HK-2 (cell line): ENCODE measurements around the gene SRXN1.
"Not testable (repeated sequence)": the region's sequence is repeated elsewhere in the genome, so short reads cannot be mapped to it uniquely, and the experiment has no call there.

Source experiments
- DNase-seq: peaks from one replicate; pipeline ENCODE4 v3.0.0-alpha.2; 2018; ENCODE audit not compliant: unreplicated experiment

Gene SRXN1

DNA sequence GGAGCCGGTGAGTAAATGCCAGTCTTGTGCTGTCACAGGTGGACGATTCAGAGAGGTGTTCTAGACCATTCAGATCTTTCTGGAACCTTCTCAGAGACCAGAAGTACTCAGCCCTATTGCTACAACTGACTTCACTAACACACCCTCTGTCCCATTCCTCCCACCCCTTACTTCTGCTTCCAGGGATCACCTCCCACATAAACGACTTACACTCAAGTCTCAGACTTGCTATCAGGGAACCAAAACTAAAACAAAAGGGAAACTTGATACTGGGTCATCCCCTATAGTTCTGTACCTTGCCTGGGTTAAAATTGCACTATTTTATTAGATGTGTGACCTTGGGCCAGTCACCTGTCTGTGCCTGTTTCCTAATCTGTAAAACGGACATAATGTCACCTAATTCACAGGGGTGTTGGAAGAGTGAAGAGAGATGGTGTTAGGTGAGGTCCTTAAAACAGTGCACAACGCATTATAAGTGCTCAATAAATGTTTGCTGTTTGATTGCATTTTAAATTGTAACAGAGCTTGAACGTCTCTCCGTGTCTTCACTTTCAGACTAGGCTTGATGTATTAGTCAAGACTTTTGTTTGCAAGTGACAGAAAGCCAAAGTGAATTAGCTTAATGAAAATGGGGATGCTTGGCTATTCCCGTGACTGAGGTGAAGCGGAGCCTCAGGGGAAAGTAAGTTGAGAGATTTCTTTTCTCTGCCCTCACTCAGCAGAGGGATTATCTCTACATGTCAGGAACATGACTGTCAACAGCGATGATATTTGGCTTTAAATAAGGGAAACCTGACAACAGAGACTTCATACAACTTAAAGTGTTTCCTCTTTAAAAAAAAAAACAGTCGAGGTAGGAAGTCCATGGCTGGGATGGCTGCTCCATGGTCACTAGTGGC lies 3.0 kb upstream of the SRXN1 start:
- DNase-seq, result no peak

DNA sequence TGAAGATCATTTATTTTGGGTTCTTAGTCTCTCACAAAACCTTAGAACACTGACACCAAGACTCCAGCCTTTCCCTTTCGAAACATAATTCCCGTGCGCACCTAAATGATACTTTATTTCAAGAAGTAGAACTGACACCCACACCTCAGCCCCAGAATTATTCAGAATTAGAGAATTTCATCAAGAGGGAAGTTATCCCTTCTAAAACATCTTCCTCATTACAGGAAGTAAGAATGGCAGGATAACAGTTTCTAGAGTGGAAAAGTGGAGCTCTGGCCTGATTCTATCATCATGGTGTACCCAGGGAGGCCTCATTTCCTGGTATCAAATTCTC lies 1.4 kb upstream of the SRXN1 start:
- no peak for DNase-seq

DNA sequence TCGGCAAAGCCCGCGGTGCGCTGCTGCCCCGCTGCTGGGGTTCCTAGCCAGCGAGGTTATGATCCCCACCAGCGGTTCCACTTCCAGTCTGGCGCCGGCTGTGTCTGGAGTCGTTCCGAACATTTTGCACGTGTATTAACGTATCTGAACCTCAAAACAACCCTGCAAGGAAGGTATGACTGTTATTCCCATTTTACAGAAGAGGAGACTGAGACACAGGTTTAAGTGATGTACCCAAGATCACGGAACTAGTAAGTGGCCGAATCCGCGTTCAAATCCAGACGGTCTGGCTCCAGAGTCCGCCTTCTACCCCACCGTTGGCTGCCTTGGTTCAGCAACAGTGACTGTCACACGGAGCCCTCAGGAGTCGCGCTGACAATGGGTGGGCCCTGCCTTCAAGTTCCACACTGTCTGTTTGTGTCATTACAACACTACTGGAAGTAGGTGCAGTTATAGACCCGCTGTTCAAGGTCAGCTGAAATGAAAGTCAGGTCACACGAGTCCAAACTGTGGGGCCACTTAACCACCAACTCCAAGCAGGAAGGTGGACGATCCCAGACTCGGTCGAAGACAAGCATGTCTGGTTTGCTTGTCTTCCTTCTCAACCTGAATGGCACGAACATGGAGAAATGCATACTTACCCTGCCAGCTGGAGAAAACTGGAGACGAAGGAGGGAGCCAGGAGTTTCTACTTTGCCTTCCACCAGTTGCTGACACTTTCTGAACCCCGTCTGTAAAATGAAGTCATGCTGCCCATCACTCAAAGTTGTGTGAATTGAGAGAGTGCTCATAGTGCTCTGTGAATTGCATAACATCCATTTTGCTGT lies 803 bp upstream of the SRXN1 start:
- no peak for DNase-seq

DNA sequence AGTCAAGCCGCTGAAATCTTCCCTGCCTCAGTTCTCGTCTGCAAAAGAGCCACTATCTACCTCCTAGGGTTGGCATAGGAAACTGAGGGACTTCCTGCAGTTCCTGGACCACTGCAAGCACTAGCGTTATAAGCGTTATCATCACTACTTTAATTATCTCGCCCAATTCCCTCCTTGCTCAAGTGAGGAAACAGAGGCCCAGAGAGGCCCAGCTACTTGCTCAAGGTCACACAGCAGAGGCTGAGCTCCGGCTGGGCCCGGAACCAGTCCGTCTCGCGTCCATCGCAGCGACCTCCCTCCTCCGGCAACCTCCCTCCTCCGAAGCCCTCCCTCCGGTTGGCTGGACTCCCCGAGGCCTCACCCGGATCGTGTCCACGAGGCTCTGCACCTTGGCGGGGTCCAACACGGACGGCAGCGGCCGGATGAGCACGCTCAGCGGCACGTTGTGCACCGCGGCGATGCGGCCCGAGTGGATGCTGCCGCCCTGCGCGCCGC lies 338 bp downstream of the SRXN1 start:
- DNase-seq, result peak; percentile 58

DNA sequence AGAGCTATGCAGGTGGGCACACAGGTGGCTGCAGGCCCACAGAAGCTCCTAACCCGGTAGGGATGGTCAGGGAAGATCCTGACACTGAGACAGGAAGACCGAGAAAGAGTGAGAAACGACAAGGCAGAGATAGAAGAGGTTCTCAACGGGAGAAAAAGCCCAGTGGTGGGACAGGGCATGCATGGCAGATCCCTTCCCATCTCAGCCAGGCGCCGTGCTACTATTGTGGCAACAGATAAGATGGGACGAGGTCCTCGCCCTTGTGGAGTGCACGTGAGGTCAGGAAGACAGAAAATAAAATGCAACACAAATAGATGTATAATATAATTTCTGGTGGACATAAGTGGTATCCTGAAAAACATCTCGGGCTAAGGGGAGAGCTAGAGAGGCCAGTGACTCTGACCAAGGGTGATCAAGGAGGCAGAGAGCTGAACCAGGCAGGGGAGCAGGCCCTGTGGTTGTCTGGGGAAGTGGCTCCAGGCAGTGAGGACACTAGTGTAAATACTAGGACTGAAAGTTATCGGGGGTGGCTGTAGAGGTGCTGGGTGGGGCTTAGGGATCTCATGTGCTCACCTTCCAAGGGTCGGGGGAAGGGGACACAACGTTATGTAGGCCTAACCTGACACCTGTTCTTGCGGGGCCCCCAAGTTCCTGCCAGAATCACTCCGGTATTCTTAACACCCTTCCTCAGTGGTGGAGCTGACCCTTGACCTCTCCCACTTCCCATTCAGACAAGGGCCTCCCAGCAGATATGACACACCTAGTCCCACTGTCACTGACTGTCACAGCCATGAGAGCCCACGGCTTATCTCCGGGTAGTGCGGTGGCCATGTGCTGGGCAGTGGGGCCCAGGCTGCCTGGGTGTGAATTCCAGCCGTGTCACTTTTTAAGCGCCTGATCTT lies 1.0 kb downstream of the SRXN1 start:
- no peak for DNase-seq

DNA sequence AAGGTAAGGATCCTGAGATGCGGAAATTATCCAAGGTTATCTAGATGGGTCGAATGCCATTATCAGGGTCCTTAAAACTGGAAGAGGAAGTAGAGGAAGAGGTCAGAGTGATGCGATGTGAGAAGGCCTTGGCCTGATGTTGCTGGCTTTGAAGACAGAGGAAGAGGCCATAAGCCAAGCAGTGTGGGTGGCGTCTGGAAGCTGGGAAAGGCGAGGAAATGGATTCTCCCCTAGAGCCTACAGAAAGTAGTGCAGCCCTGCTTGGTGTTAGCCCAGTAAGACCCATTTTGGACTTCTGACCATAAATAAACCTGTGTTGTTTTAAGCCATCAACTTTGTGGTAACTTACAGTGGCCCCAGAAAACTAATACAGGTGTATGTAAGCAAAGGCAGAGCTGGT lies 2.0 kb downstream of the SRXN1 start:
- DNase-seq, result no peak

DNA sequence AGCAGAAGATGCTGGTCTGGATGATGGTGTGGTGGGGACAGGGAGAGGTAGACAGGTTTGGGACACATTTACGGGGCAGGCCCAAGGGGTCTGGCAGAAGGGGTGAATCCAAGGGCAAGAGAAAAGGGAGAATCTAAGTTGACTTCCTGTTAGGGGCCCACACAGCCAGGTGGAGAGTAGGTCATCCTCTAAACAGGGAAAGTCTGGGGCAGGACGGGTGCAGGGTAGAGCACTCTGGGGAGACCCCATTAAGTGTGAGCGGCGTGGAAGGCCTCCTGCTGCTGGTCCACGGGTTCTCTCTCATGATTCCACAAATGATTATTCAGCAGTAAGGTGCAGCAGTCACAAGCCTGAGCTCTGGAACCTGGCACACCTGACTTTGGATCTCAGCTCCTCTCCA lies 2.7 kb downstream of the SRXN1 start:
- DNase-seq, result no peak

DNA sequence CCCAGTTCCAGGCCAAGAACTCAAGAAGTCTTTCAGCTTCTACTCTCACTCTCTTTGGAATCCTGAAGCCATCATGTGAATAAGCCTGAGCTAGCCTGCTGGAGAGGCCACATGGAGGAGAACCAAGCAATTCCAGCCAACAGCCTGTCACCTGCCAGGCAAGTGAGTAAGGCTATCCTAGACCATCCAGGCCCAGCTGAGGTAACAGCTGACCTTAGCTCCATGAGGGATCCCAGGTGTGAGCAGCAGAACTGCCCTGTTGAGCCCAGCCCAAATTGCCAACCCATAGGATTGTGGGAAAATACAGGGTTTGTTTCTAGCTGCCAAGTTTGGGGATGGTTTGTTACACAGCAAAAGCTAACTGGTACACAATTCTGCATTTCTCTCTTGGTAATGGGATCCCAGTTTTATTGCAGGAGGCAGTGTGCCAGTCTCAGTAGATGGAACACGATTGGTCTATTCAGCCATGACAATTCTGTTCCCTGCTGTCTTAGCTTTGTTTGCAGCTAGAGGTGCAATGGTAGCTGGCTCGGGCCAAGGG lies 5.5 kb downstream of the SRXN1 start:
- no peak for DNase-seq

DNA sequence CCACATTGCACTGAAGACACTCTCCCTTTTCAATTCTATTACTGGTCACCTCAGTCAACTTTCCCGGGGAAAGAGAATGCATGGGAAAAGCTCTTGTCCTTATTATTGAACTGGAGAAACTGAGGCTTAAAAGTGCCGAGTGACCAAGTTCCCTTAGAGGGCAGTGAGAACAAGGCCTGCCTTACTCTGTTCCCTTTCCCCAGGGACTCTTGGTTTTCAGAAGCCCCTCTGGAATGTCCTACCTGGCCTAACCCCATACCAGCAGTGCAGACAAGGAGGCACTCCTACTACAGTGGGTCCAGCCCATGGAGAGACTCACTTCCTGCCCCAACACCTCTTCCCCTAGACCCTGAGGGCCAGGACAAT lies 6.1 kb downstream of the SRXN1 start:
- no peak for DNase-seq

DNA sequence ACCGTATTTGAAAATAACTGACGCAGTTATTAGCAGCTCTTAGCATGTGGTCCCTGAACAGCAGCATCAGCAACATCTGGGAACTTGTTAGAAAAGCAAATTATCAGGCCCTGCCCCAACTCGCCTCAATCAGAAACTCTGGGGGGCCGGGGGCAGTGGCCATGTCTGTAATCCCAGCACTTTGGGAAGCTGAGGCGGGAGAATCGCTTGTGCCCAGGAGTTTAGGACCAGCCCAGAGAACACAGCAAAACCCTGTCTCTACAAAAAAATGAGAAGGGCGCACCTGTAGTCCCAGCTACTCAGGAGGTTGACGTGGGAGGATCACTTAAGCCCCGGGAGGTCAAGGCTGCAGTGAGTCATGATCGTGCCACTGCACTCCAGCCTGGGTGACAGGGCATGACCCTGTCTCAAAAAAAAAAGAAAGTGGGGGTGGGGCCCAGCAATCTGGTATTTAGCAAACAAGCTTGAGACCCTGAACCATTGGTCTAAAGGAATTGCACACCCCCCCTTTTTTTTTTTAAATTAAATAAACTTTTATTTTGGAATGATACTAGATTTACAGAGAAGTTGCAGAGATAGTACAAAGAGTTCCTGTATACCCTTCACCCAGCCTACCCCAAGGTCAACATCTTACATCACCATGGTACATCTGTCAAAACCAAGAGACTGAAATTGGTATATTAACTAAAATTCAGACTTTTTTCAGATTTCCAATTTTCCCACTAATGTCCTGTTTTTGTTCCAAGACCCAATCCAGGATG lies 6.7 kb downstream of the SRXN1 start:
- peak; percentile 29 for DNase-seq

DNA sequence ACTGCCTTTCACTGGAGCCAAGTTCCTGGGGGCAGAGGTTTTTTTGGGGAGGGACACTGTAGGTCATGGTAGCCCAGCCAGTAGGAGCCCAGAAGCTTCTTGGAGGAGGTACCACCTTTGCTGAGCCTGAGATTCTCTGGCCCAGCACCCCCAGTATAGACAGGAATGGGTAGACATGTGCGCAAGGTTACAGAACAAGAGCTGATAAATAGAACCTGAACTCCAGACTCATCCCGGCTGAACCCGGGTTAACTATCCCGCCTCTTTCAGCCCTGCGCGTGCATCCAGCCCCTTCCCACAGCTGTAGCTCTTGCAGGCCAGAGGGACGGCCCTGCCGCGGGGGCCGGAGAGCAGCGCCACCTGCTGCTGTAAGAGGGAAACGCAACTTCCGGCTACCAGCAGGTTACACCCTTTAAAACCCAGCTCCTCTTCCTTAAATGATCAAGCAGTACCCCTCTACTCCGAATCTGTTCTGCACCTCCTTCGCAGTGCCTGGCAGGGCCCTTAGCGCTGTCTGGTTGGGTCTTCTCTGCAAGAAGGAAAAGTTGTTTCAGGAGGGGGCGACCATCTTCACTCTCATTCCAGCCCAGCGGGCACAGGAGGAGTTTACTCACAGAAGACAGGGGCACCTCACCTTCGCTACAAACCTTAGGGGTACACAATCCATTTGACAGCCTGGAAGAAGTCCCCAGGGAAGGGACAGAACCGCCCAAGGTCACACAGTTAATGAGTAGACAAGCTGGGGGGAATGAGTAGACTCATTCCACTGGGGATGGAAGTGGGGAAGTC lies 7.5 kb downstream of the SRXN1 start:
- DNase-seq, result peak; percentile 82

DNA sequence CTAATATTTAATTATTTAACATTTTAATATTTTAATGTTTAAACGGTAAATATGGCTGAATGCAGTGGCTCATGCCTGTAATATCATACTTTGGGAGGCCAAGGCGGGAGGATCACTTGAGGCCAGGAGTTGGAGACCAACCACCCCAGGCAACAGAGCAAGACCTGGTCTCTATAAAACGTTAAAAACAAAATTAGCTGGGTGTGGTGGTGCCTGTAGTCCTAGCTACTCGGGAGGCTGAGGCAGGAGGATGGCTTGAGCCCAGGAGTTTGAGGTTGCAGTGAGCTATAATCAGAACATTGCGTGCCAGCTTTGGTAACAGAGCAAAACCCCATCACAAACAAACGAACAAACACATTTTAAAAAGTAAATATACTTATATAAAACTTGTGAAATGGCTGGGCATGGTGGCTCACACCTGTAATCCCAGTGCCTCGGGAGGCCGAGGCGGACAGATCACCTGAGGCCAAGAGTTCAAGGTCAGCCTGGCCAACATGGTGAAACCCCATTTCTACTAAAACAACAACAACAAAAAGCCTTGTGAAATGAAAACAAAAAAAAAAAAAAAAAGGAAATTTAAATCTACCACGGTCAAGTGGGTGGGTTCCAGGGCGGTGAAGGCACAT lies 8.2 kb downstream of the SRXN1 start:
- DNase-seq, result no peak

DNA sequence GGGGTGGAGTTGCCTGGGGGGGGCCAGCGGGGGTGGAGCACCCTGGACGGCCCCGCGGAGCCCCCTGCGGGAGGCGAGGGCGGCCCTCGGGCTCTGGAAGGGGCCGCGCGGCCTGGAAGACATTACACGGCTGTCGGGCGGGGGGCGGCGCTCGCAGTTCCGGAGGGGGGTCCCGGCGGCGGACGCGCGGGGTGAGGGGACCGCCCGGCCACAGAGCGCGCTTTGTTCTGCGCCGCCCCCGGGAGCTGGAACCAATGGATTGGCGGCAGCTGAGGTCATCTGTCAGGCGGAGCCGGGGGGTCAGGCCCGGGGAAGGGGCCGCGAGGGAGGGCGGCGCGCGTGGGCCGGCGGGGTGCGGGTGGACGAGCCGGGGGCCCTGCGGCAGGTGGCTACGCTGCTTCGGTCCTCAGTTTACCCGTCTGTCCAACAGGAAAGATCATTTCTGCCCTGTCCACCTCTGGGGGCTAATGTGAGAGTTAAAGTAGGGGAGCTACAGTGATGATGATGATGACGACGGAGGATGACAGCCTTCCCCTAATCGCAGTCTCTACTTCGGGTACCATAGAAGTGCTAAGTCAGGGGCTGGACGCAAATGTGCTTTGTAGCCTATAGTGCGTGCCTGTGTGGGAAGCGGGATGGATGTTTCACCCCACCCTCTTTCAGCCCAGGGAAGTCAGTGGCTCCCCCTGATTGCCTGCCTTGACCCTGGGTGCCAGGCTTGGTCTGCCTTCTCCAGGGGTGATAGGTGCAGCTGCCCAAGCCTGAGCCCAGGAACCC lies 10.4 kb downstream of the SRXN1 start:
- DNase-seq, result no peak

DNA sequence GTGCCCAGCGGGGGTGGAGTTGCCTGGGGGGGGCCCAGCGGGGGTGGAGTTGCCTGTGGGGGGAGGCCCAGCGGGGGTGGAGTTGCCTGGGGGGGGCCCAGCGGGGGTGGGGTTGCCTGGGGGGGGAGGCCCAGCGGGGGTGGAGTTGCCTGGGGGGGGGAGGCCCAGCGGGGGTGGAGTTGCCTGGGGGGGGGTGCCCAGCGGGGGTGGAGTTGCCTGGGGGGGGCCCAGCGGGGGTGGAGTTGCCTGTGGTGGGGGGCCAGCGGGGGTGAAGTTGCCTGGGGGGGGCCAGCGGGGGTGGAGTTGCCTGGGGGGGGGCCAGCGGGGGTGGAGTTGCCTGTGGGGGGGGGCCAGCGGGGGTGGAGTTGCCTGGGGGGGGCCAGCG lies 11.0 kb downstream of the SRXN1 start:
- not testable (repeated sequence) for DNase-seq

DNA sequence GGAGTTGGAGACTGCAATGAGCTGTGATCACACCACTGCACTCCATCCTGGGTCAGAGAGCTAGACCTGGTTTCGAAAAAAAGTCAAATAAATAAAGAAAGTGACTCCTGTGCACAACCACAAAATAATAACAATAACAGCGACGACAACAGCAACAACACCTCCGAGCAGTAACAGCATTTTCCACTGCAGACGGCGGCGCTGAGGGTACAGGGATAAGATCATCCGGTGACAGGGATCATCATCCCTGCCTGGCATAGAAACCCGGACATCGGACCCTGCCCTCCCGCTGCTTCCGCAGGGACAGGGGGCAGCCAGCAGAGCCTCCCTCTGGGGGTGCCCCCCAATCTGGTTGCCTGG lies 11.5 kb downstream of the SRXN1 start:
- no peak for DNase-seq

DNA sequence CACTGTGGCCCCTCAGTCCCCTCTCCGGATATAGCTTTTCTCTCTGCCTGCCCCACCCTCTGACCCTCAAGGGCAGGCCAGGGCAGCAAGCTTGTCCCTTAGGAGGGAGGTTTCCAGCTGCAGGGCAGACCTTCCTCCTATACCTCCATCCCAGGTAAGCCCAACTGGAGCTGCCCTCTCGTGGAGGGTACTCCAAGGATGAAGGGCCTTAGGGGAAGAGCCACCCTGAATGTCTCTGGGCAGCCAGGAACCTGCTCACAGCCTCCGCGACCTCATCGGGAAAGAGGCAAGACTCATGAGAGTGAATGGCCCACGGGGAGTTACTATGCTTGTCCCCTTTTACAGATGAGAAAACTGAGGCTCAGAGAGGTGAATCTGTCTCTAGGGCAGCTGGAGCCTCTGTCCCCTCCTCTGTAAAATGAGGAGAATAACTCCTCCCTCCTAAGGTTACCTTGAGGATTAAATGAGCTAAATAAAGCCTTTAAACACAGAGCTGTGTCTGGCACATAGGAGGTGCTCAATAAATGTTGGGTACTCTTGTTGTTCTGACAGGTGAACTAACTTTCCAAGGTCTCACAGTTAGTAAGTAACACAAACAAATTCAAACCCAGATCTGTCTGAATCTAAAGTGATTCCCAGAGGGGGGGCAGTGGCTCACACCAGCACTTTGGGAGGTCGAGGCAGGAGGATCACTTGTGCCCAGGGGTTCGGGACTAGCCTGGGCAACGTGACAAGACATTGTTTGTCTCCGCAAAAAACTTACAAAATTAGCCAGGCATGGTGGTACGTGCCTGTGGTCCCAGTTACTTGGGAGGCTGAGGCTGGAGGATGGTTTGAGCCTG lies 12.1 kb downstream of the SRXN1 start:
- DNase-seq, result no peak

DNA sequence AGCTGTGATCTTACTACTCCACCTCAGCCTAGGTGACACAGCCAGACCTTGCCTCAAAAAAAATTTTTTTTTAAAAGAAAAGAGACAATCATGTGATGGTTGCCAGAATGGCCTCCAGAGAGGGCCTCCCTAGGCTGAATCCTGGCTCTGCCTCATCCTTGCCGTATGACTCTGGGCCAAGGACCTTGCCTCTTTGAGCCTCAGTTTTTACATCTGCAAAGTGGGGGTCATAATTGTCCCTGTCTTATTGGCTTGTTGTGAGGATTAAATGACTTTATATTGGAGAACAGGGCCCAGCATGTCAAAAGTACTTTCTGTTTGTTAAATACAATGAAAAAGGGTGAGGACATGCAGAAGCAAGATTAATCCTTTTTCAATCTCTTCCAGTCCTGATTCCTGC lies 14.4 kb downstream of the SRXN1 start:
- DNase-seq, result no peak

DNA sequence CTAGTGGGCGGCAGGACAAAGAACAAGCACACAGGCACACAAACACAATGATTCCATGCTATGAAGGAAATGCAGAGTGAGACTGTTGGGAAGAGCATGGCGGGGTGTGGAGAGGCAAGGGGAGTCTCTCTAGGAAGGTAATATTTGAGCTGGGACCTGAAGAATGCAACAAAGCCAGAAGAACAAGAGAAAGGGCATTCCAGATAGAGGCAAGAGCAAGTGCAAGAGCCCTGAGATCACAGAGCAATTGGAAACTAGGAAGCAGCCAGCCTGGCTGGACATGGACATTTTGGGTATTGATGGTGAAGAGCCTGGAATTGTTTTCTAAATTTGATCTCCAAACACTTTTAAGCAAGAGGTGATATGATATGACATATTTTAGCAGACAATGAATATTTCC lies 15.4 kb downstream of the SRXN1 start:
- DNase-seq, result no peak
